ENCODE results near the gene SLC22A4. TPM values are rescaled to one million over a fixed set of nuclear protein-coding genes. Genes with fewer than 3 reads are reported as not detected.

SLC22A4 gene
- total RNA-seq, 4 donors from 2014 or later = 25.5 to 56.6 (median 37.3) TPM; not detected in 1

DNA sequence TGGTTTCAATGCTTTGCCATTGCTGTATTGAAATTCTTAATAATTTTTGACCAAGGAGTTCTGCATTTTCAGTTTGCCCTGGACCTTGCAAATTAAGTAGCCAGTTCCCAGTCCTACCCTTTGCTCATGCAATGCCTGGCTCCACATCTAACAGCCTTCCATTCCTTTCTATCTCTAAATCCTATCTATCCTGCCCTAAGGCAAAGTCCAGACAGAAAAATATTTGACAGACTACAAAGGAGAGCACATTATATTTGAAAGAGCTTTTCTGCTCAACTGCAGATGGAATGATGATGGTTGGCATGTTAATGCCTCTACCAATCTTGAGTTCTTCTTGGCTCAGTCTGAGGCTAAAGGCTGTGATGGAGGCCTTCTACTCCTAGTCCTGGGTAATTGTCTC lies 15.5 kb downstream of the SLC22A4 start:
- H3K9me3 ChIP-seq = no peaks in the 10 kb centered on the region
- H3K36me3 ChIP-seq = peaks cover 0 to 14% (median 0%) of the 10 kb centered on the region in 3 donors
- no peak for DNase-seq
- H3K27me3 ChIP-seq = no peaks in the 10 kb centered on the region
- H3K4me3 ChIP-seq = no peak overlapping the region
- peaks cover 0 to 22% (median 2%) of the 10 kb centered on the region in 4 donors for H3K4me1 ChIP-seq
- no peak for TF ChIP-seq POLR2A (IDR thresholded peaks at IDR 0.05)
- TF ChIP-seq, protein P1, sequence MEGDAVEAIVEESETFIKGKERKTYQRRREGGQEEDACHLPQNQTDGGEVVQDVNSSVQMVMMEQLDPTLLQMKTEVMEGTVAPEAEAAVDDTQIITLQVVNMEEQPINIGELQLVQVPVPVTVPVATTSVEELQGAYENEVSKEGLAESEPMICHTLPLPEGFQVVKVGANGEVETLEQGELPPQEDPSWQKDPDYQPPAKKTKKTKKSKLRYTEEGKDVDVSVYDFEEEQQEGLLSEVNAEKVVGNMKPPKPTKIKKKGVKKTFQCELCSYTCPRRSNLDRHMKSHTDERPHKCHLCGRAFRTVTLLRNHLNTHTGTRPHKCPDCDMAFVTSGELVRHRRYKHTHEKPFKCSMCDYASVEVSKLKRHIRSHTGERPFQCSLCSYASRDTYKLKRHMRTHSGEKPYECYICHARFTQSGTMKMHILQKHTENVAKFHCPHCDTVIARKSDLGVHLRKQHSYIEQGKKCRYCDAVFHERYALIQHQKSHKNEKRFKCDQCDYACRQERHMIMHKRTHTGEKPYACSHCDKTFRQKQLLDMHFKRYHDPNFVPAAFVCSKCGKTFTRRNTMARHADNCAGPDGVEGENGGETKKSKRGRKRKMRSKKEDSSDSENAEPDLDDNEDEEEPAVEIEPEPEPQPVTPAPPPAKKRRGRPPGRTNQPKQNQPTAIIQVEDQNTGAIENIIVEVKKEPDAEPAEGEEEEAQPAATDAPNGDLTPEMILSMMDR (IDR thresholded peaks at IDR 0.05) = no peak
- H3K27ac ChIP-seq = peak overlapping the region in 1 of 4 donors; percentile 79

DNA sequence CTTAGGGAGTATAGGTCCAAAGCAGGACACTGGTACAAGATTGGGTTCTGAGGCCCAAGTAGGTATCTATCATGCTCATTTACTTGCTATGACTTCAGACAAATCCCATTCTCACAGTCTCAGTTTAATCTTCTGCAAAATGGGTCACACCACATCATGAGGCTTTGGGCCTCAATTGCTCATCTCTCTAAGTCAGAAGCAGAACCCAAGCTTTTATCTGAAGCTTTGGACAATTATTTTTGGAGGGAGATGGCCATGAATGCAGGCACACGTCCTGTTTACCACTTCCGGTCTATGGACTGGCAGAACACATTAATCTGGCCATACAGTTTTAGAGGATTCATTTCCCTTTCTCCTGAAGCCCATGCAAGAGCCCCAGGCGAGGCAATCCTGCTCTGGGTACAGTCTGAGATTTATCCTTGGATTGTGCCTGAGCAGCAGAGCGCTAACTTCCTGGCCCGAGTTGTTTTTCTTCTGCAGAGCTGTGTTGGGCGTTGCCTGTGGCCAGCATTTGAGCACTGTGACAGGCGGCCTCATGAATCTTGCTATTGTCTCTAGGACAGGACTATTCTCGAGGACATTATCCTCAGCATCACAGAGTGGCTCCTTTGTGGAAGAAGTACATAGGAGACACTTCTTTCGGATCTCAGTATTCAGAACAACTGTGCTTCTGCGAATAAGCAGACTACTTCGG lies 16.1 kb downstream of the SLC22A4 start:
- Histone ChIP-seq H3K36me3 (peaks cover 0 to 19% (median 0%) of the 10 kb centered on the region in 3 donors), H3K9me3 (no peaks in the 10 kb centered on the region), H3K4me1 (peaks cover 0 to 22% (median 2%) of the 10 kb centered on the region in 4 donors), H3K27ac (peak overlapping the region in 1 of 4 donors; percentile 27), H3K27me3 (no peaks in the 10 kb centered on the region), H3K4me3 (no peak overlapping the region)
- no peak for DNase-seq
- no peak for TF ChIP-seq POLR2A (IDR thresholded peaks at IDR 0.05)
- TF ChIP-seq, protein P1 (IDR thresholded peaks at IDR 0.05) = no peak

DNA sequence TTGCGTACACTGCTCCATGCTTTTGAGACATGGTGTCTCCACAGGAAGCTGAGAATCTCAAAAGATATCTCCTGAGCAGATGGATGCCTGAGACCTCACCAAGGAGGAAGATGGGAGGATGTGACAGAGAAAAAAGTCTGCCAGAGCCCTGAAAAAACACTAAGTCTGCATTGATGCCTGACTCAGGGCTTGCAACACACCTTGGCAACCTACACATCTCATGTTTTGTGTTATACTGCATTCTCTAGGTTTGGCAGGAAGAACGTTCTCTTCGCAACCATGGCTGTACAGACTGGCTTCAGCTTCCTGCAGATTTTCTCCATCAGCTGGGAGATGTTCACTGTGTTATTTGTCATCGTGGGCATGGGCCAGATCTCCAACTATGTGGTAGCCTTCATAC lies 19.2 kb downstream of the SLC22A4 start:
- Histone ChIP-seq H3K9me3 (no peaks in the 10 kb centered on the region), H3K27ac (no peak overlapping the region), H3K36me3 (peaks cover 0 to 25% (median 0%) of the 10 kb centered on the region in 3 donors), H3K4me3 (no peak overlapping the region), H3K4me1 (peaks cover 0 to 13% (median 2%) of the 10 kb centered on the region in 4 donors), H3K27me3 (no peaks in the 10 kb centered on the region)
- no peak for DNase-seq
- TF ChIP-seq POLR2A (IDR thresholded peaks at IDR 0.05) = no peak
- TF ChIP-seq, protein P1 (IDR thresholded peaks at IDR 0.05) = no peak

DNA sequence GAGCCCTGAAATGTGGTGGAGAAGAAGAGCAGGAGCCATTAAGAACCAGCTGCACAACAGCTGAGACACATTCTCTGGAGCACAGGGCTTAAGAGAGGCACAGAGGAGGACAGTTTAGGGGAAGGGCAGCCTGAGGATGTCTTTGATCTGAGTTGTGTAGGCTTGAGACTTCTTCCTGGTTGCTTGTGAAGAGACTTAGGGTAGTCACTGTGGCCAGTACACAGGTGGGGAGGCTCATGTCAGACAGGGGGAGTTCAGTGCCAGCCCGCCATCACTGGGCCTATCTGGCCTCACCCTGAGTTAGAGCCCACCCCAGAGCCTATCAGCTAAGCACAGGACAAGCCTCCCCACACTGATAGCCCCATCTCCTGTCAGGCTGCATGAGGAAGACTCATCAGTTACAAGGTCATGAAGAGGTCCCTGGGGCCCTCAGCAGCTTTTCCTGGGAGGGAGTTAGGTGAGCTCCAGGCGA lies 19.8 kb downstream of the SLC22A4 start:
- H3K27ac ChIP-seq = no peak overlapping the region
- H3K4me3 ChIP-seq = no peak overlapping the region
- no peak for DNase-seq
- H3K4me1 ChIP-seq = peaks cover 0 to 7% (median 2%) of the 10 kb centered on the region in 4 donors
- no peaks in the 10 kb centered on the region for H3K27me3 ChIP-seq
- no peak for TF ChIP-seq POLR2A (IDR thresholded peaks at IDR 0.05)
- TF ChIP-seq, protein P1 (IDR thresholded peaks at IDR 0.05) = no peak
- no peaks in the 10 kb centered on the region for H3K9me3 ChIP-seq
- peaks cover 0 to 25% (median 0%) of the 10 kb centered on the region in 3 donors for H3K36me3 ChIP-seq

DNA sequence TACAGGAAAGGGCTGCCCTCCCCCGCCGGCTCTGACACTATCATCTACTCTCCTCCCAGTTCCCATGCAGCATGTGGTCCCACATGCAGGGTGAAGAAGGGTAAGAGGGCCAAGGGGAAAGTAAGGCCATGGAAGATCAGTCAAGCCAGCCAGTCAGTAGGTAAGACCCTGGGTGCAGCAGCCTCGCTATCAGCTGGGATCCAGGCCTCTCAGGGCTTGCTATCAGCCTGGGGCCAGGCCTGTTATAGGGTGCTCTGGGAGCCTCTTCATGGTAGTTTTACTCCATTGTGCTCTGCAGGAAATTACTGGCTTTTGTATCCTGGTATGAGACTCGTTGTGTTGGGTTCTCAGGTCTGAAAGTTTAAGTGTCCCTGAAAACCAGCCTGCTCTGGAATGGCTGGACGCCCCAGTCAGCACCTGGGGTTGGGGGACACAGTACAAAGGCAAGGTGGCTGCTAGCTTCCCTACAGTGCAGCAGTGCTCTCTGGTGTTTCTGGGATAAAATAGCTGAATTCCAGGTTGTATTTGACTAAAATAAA lies 21.4 kb downstream of the SLC22A4 start:
- peaks cover 0 to 25% (median 0%) of the 10 kb centered on the region in 3 donors for H3K36me3 ChIP-seq
- DNase-seq = no peak

More for the DNA sequence above, 21.4 kb downstream of the SLC22A4 start:
- H3K9me3 ChIP-seq = no peaks in the 10 kb centered on the region
- no peaks in the 10 kb centered on the region for H3K27me3 ChIP-seq
- H3K27ac ChIP-seq = no peak overlapping the region
- no peak overlapping the region for H3K4me3 ChIP-seq
- TF ChIP-seq, protein P1 (IDR thresholded peaks at IDR 0.05) = no peak
- no peak for TF ChIP-seq POLR2A (IDR thresholded peaks at IDR 0.05)
- no peaks in the 10 kb centered on the region for H3K4me1 ChIP-seq
